Prostate gland (tissue), 2 donors: Measurements from ENCODE around the gene OTOR. TPM values are rescaled to one million over a fixed set of nuclear protein-coding genes. Genes with fewer than 3 reads are reported as not detected.

Experiments
- DNase-seq: peaks from one replicate; pipeline ENCODE4 v3.0.0-alpha.2; 2019; ENCODE audit warnings: low spot score
- H3K27ac ChIP-seq, 2 donors: fragments of 200-600 bp; sonication (generic); 2 replicates each; pipeline ENCODE4 v1.5.1; 2017 to 2019
- H3K27me3 ChIP-seq: fragments of 200-600 bp; sonication (generic); replicated peaks from 2 replicates; pipeline ENCODE4 v1.5.1; 2019; ENCODE audit not compliant: insufficient read depth
- H3K36me3 ChIP-seq, 2 donors: fragments of 200-600 bp; sonication (generic); 1 replicate in 1 of 2; 2 replicates in 1 of 2; pipeline versions ENCODE4 v1.5.1 to v1.8.1; 2017 to 2019
- H3K4me1 ChIP-seq: fragments of 200-600 bp; sonication (generic); replicated peaks from 2 replicates; pipeline ENCODE4 v1.5.1; 2019
- H3K4me3 ChIP-seq, 2 donors: fragments of 200-600 bp; sonication (generic); 2 replicates each; pipeline ENCODE4 v1.5.1; 2017 to 2019
- H3K9me3 ChIP-seq: fragments of 200-600 bp; sonication (generic); 2 replicates; pipeline ENCODE4 v1.5.1; 2017
- CTCF ChIP-seq, 4 experiments: fragments of 200-600 bp in 2 of 4; fragments of 450-650 bp in 2 of 4; sonication (generic) in 2 of 4; IDR thresholded peaks; 1 replicate in 3 of 4; 2 replicates in 1 of 4; pipeline ENCODE4 v1.5.1; 2016 to 2019; ENCODE audit warnings: antibody characterized with exemption in 4 of 4, mild to moderate bottlenecking in 2 of 4, moderate library complexity in 2 of 4
- POLR2A ChIP-seq: fragments of 450-650 bp; IDR thresholded peaks from one replicate; pipeline ENCODE4 v1.6.1; 2016; ENCODE audit warnings: antibody characterized with exemption, mild to moderate bottlenecking
- POLR2AphosphoS5 ChIP-seq: sonication (generic); formaldehyde crosslinking; IDR thresholded peaks from one replicate; pipeline ENCODE4 v1.6.1; 2017; ENCODE audit warnings: antibody characterized with exemption
- WGBS: methylation state at CpG from one replicate; pipeline ENCODE4 v1.1.5; 2018; 5-methylcytosine and 5-hydroxymethylcytosine counted together
- intact Hi-C: fragments of 100-400 bp; cut with DNase I; formaldehyde crosslinking; loops from one replicate; pipeline ENCODE4 v1.14.2; 2022
- total RNA-seq, 2 donors: library from RNA; depleted of rRNA; stranded (reverse); fragments of >200 nt; gene quantifications; one replicate each; pipeline ENCODE4 v1.1.0, GENCODE V29; 2016

OTOR gene
- total RNA-seq, 2 donors from 2014 or later = not detected

DNA sequence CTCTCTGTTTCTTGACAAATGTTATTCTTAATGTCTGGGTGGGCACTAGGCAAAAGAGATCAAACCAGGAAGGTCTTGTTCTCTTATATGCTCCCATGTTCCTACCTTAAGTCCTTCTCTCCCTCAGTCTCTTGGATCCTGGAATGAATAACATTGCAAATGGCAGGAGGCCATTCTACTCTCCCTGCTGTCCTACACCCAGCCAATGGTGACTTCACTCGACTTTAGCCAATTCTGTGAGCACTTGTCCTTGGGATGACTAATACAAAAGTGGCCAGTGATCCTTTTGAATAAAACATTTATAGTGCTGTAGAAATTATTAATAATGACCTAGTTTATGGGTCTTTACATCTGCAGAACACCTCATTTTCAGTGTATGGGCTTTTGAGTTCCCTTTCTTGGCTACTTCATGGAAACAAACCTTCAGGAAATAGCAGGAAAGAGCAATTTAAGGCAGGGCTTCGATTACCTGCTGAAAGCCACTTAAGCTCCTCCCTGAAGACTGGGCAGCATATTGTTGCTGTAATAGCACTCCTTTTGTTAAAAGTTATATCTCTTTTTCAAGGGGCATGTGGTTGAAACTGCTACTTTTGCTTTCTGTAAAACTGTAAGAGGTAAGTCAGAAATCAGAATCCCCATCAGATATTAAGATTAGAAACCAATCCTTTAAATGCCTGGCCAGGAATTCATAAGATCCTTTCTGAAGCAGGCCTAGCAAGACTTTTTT is 10.5 kb downstream of the OTOR start:
- Histone ChIP-seq H3K27ac (no peak overlapping the region), H3K4me3 (no peak overlapping the region), H3K36me3 (no peaks in the 10 kb centered on the region), H3K4me1 (peaks cover 6% of the 10 kb centered on the region), H3K9me3 (no peaks in the 10 kb centered on the region), H3K27me3 (no peaks in the 10 kb centered on the region)
- no peak for DNase-seq
- no peak for TF ChIP-seq CTCF (IDR thresholded peaks at IDR 0.05)
- TF ChIP-seq POLR2AphosphoS5 = no peak
- no peak for TF ChIP-seq POLR2A
- intact Hi-C loops = no loop called here
- WGBS = 74% methylated on average over 2 of the region's 2 CpGs

GRCh38 chr20:16759181-16759563 is 11.0 kb downstream of the OTOR start:
- no peaks in the 10 kb centered on the region for H3K36me3 ChIP-seq
- no peaks in the 10 kb centered on the region for H3K9me3 ChIP-seq
- no peaks in the 10 kb centered on the region for H3K27me3 ChIP-seq
- no peak overlapping the region for H3K4me3 ChIP-seq
- intact Hi-C loops = no loop called here
- no peak overlapping the region for H3K27ac ChIP-seq
- TF ChIP-seq POLR2AphosphoS5 = no peak
- DNase-seq = no peak
- H3K4me1 ChIP-seq = peaks cover 6% of the 10 kb centered on the region
- 72% methylated on average over 1 of the region's 1 CpG for WGBS

- Histone ChIP-seq H3K4me1 (peaks cover 6% of the 10 kb centered on the region), H3K4me3 (no peak overlapping the region), H3K9me3 (no peaks in the 10 kb centered on the region), H3K36me3 (no peaks in the 10 kb centered on the region), H3K27ac (no peak overlapping the region), H3K27me3 (no peaks in the 10 kb centered on the region)
- peak; percentile 47 for DNase-seq
- TF ChIP-seq CTCF (IDR thresholded peaks at IDR 0.05) (no peak), POLR2AphosphoS5 (peak; percentile 38)
- 34% methylated on average over 11 of the region's 11 CpGs for WGBS
- intact Hi-C loops = loop anchor here (10.0 kb wide), 1 partner anchor 246 kb away; no protein-coding TSS in a partner anchor
Observed at GRCh38 chr20:16760431-16761304, 12.5 kb downstream of the OTOR start.

GRCh38 chr20:16761305-16761829 is 13.2 kb downstream of the OTOR start:
- H3K4me1 ChIP-seq = peaks cover 6% of the 10 kb centered on the region
- no peaks in the 10 kb centered on the region for H3K27me3 ChIP-seq
- H3K36me3 ChIP-seq = no peaks in the 10 kb centered on the region
- TF ChIP-seq POLR2AphosphoS5 = peak; percentile 37
- peak; percentile 14 to 79 (median 67) for TF ChIP-seq CTCF (IDR thresholded peaks at IDR 0.05)
- no peak for TF ChIP-seq POLR2A
- H3K9me3 ChIP-seq = no peaks in the 10 kb centered on the region
- no peak overlapping the region for H3K4me3 ChIP-seq
- H3K27ac ChIP-seq = no peak overlapping the region
- intact Hi-C loops = loop anchor here (10.0 kb wide), 1 partner anchor 247 kb away; no protein-coding TSS in a partner anchor
- 2% methylated on average over 3 of the region's 3 CpGs for WGBS
- DNase-seq = peak; percentile 45

- WGBS = 70% methylated on average over 4 of the region's 4 CpGs
- peaks cover 6% of the 10 kb centered on the region for H3K4me1 ChIP-seq
Observed at GRCh38 chr20:16764560-16764959, 16.4 kb downstream of the OTOR start.

More at GRCh38 chr20:16764560-16764959, 16.4 kb downstream of the OTOR start:
- no peak overlapping the region for H3K4me3 ChIP-seq
- H3K9me3 ChIP-seq = no peaks in the 10 kb centered on the region
- TF ChIP-seq POLR2A = no peak
- TF ChIP-seq POLR2AphosphoS5 = no peak
- no peak for TF ChIP-seq CTCF (IDR thresholded peaks at IDR 0.05)
- H3K27ac ChIP-seq = no peak overlapping the region
- no peaks in the 10 kb centered on the region for H3K27me3 ChIP-seq
- no peak for DNase-seq
- intact Hi-C loops = loop anchor here (10.0 kb wide), 1 partner anchor 250 kb away; no protein-coding TSS in a partner anchor
- no peaks in the 10 kb centered on the region for H3K36me3 ChIP-seq
